B cell (primary cell): ENCODE results near the gene CACUL1. TPM values are rescaled to one million over a fixed set of nuclear protein-coding genes. Genes with fewer than 3 reads are reported as not detected.

Experiments
- ATAC-seq: fragments of 200-7000 bp; cut with Tn5 transposase; one replicate; pipeline ENCODE4 v1.10.0; 2021; ENCODE audit warnings: low read depth, mild to moderate bottlenecking, moderate number of reproducible peaks, moderate library complexity
- CTCF ChIA-PET: fragments of 350-600 bp; sonication (Branson Sonifier 250); formaldehyde crosslinking; loops from one replicate; lab custom pipeline; 2021; ENCODE audit warnings: antibody characterized with exemption, inconsistent platforms; lab: Charles Lee
- POLR2A ChIA-PET: fragments of 350-600 bp; sonication (Branson Sonifier 250); formaldehyde crosslinking; loops from one replicate; lab custom pipeline; 2021; ENCODE audit warnings: antibody characterized with exemption; lab: Charles Lee
- DNase-seq: peaks from one replicate; pipeline ENCODE4 v3.0.0; 2013
- H2AFZ ChIP-seq: 2 replicates; pipeline ENCODE4 v1.6.1; 2012; ENCODE audit warnings: mild to moderate bottlenecking, low read depth, low read length; ENCODE audit not compliant: insufficient read depth, poor library complexity, severe bottlenecking
- H3K27ac ChIP-seq, 2 donors: 1 replicate in 1 of 2; 2 replicates in 1 of 2; pipeline ENCODE4 v1.5.1; 2012 to 2013; ENCODE audit warnings: low read length in 2 of 2, mild to moderate bottlenecking in 2 of 2, moderate library complexity in 1 of 2
- H3K27me3 ChIP-seq, 4 experiments: fragments of 200-600 bp in 1 of 4; sonication (generic) in 1 of 4; replicated peaks in 1 of 4; 1 replicate in 2 of 4; 2 replicates in 2 of 4; pipeline versions ENCODE4 v1.6.1 to v1.7.0; 2013 to 2016; ENCODE audit warnings: low read length in 3 of 4, mild to moderate bottlenecking in 2 of 4, mixed read lengths in 1 of 4, moderate library complexity in 1 of 4; ENCODE audit not compliant: insufficient read depth in 4 of 4, control insufficient read depth in 3 of 4; ENCODE audit errors: control extremely low read depth in 1 of 4
- H3K36me3 ChIP-seq, 2 experiments: replicated peaks in 1 of 2; 1 replicate in 1 of 2; 2 replicates in 1 of 2; pipeline versions ENCODE4 v1.6.1 to v1.7.1; 2013; ENCODE audit warnings: low read length in 1 of 2; ENCODE audit not compliant: insufficient read depth in 2 of 2, control insufficient read depth in 1 of 2; ENCODE audit errors: control extremely low read depth in 1 of 2, extremely low read depth in 1 of 2
- H3K4me1 ChIP-seq, 2 donors: fragments of 200-600 bp in 1 of 2; sonication (generic) in 1 of 2; 1 replicate in 1 of 2; 2 replicates in 1 of 2; pipeline versions ENCODE4 v1.5.1 to v1.6.1; 2013 to 2017; ENCODE audit warnings: low read length in 2 of 2; ENCODE audit not compliant: control insufficient read depth in 2 of 2, insufficient read depth in 2 of 2
- H3K4me2 ChIP-seq: replicated peaks from 2 replicates; pipeline ENCODE3; 2012; ENCODE audit warnings: mild to moderate bottlenecking, low read depth, low read length; ENCODE audit not compliant: poor library complexity, severe bottlenecking
- H3K4me3 ChIP-seq, 5 experiments: fragments of 200-600 bp in 1 of 5; sonication (generic) in 1 of 5; 1 replicate in 3 of 5; 2 replicates in 2 of 5; pipeline versions ENCODE4 v1.5.1 to v1.7.0; 2011 to 2016; ENCODE audit warnings: low read length in 4 of 5, mild to moderate bottlenecking in 4 of 5, low read depth in 2 of 5, control low read depth in 1 of 5, moderate library complexity in 1 of 5; ENCODE audit not compliant: insufficient read depth in 1 of 5; ENCODE audit errors: control extremely low read depth in 1 of 5, extremely low read depth in 1 of 5
- H3K79me2 ChIP-seq: fragments of 200-600 bp; sonication (generic); one replicate; pipeline ENCODE4 v1.6.0; 2016; ENCODE audit warnings: low read length; ENCODE audit not compliant: control insufficient read depth, insufficient read depth
- H3K9ac ChIP-seq: fragments of 200-600 bp; sonication (generic); 2 replicates; pipeline ENCODE4 v1.6.1; 2017; ENCODE audit warnings: mild to moderate bottlenecking, low read length, moderate library complexity
- H3K9me3 ChIP-seq, 3 donors: one replicate each; pipeline versions ENCODE4 v1.6.1 to v1.7.1; 2013; ENCODE audit warnings: low read length in 2 of 3; ENCODE audit not compliant: control insufficient read depth in 2 of 3, insufficient read depth in 1 of 3; ENCODE audit errors: control extremely low read depth in 1 of 3
- H4K20me1 ChIP-seq: 2 replicates; pipeline ENCODE4 v1.6.0; 2012; ENCODE audit warnings: mild to moderate bottlenecking, low read length; ENCODE audit not compliant: insufficient read depth, control insufficient read depth, poor library complexity, severe bottlenecking
- H3K27ac Mint-ChIP-seq: one replicate; pipeline ENCODE4 v1.8.0; 2021; ENCODE audit warnings: mixed read lengths
- H3K27me3 Mint-ChIP-seq: one replicate; pipeline ENCODE4 v1.8.0; 2021; ENCODE audit warnings: mixed read lengths
- H3K4me1 Mint-ChIP-seq: one replicate; pipeline ENCODE4 v1.8.0; 2021; ENCODE audit warnings: mixed read lengths
- H3K4me3 Mint-ChIP-seq: one replicate; pipeline ENCODE4 v1.8.0; 2021; ENCODE audit warnings: mixed read lengths
- H3K9me3 Mint-ChIP-seq: one replicate; pipeline ENCODE4 v1.8.0; 2022; ENCODE audit warnings: mixed read lengths; ENCODE audit not compliant: insufficient read depth
- EZH2 ChIP-seq: IDR thresholded peaks from 2 replicates; pipeline ENCODE4 v1.6.1; 2012; ENCODE audit warnings: borderline replicate concordance, low read depth, mild to moderate bottlenecking, moderate library complexity, low read length; ENCODE audit not compliant: insufficient read depth, poor library complexity, severe bottlenecking
- WGBS: methylation state at CpG from one replicate; pipeline ENCODE4 v1.1.5; 2013; ENCODE audit warnings: missing lambda C conversion rate; ENCODE audit not compliant: insufficient coverage; 5-methylcytosine and 5-hydroxymethylcytosine counted together
- intact Hi-C: fragments of 100-400 bp; cut with micrococcal nuclease; formaldehyde crosslinking; loops from one replicate; pipeline ENCODE4 v1.10.0; 2022
- polyA plus RNA-seq: library from polyadenylated mRNA; depleted of rRNA; stranded (reverse); fragments of >200 nt; gene quantifications from 2 replicates; pipeline ENCODE4 v1.2.3, GENCODE V29; 2012
- total RNA-seq, 2 donors: library from RNA; stranded (reverse); fragments of 120-200 nt in 1 of 2; gene quantifications; 1 replicate in 1 of 2; 2 replicates in 1 of 2; pipeline versions ENCODE4 v1.2.3 to v1.2.4, GENCODE V29; 2013 to 2022
- TF ChIP-seq, protein P1 (sequence below): fragments of 200-600 bp; IDR thresholded peaks from one replicate; pipeline ENCODE4 v1.8.0; 2022; ENCODE audit warnings: antibody characterized with exemption, mild to moderate bottlenecking

CACUL1 gene
- total and polyA plus RNA-seq, 2 donors (not counting 1 experiment from before 2014, with no cell fraction given), result 7.4 to 39.5 TPM

DNA sequence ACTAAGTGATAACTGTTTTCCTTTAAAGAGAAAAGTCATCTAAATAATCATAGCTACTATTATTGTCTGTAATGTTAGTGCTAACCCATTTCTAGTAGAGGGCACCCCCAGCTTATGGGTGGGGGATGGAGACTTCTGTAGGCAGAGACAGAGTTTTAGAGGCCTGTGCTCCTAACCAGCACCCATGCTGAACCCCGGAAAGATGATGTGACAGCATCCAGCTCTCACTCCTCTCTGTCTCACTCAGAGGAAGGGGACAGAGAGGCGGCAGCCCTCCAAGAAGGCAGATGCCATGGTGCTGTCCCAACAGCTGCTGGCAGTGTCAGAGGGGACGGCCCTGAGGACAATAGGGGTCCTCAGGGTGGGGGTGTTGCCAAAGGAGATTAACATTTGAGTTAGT is 84.9 kb downstream of the CACUL1 start:
- Histone ChIP-seq H3K9ac (no peak overlapping the region), H3K4me3 (no peak overlapping the region), H3K27ac (no peak overlapping the region), H3K4me2 (no peak overlapping the region), H2AFZ (no peak overlapping the region), H3K36me3 (no peaks in the 10 kb centered on the region), H3K79me2 (no peaks in the 10 kb centered on the region), H4K20me1 (no peaks in the 10 kb centered on the region), H3K4me1 (peaks cover 10 to 18% of the 10 kb centered on the region in 2 donors), H3K27me3 (no peaks in the 10 kb centered on the region), H3K9me3 (no peaks in the 10 kb centered on the region)
- Mint-ChIP-seq H3K9me3 (no peaks in the 10 kb centered on the region), H3K27ac (no peak overlapping the region), H3K27me3 (peaks cover 3% of the 10 kb centered on the region), H3K4me3 (no peak overlapping the region), H3K4me1 (peaks cover 16% of the 10 kb centered on the region)
- POLR2A ChIA-PET, result no interaction called here
- no peak for ATAC-seq
- CTCF ChIA-PET, result no interaction called here
- TF ChIP-seq EZH2, result no peak
- TF ChIP-seq, protein P1, sequence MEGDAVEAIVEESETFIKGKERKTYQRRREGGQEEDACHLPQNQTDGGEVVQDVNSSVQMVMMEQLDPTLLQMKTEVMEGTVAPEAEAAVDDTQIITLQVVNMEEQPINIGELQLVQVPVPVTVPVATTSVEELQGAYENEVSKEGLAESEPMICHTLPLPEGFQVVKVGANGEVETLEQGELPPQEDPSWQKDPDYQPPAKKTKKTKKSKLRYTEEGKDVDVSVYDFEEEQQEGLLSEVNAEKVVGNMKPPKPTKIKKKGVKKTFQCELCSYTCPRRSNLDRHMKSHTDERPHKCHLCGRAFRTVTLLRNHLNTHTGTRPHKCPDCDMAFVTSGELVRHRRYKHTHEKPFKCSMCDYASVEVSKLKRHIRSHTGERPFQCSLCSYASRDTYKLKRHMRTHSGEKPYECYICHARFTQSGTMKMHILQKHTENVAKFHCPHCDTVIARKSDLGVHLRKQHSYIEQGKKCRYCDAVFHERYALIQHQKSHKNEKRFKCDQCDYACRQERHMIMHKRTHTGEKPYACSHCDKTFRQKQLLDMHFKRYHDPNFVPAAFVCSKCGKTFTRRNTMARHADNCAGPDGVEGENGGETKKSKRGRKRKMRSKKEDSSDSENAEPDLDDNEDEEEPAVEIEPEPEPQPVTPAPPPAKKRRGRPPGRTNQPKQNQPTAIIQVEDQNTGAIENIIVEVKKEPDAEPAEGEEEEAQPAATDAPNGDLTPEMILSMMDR, result no peak
- 83% methylated on average over 3 of the region's 3 CpGs for WGBS
- intact Hi-C loops, result no loop called here
- no peak for DNase-seq

DNA sequence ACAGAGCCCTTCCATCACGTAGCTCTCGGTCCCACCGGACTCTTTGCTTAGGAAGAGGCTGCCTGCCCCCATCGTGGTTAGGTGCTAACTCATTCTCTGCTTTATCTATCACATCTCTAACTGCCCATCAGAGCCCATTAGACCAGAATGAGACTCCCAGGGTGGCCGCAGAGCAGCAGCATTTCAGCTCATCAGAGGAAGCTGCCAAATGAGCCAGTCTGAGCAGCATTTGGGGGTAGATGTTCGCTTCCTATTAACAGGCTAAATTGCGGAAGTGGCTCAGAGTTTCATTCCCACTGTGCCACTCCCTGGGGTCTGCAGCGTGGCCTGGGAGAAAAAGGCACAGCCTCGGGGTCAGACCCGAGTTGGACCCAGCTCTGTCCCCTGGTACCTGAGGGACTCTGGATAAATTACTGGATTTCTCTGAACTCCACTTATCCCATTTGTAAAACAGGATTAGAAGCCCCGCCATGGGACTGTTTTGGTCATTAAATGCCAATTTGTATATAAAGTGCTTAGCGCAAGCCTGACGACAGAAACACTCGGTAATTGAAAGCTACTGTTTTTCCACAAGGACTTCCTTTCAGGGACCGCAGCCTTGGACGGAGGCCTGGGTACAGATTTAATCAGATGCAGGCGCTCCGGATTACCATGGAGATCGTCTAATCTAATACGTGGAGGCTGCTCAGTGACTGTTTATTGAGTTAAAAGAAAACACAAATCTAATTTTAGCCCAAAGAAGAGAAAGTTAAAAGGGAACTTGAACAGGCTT is 85.6 kb downstream of the CACUL1 start:
- TF ChIP-seq, protein P1, result no peak
- no peak for TF ChIP-seq EZH2
- H3K79me2 ChIP-seq, result no peaks in the 10 kb centered on the region
- ATAC-seq (peak; percentile 43), DNase-seq (peak; percentile 35)
- peaks cover 10 to 18% of the 10 kb centered on the region in 2 donors for H3K4me1 ChIP-seq
- H3K9me3 ChIP-seq, result no peaks in the 10 kb centered on the region
- Mint-ChIP-seq H3K27ac (peak overlapping the region; percentile 61), H3K27me3 (peaks cover 8% of the 10 kb centered on the region), H3K9me3 (no peaks in the 10 kb centered on the region), H3K4me1 (peaks cover 16% of the 10 kb centered on the region), H3K4me3 (peak overlapping the region; percentile 68)
- WGBS, result 13% methylated on average over 15 of the region's 20 CpGs
- H3K4me2 ChIP-seq, result peak overlapping the region; percentile 62
- H3K27ac ChIP-seq, result no peak overlapping the region
- no peak overlapping the region for H2AFZ ChIP-seq
- H3K9ac ChIP-seq, result peak overlapping the region; percentile 33
- intact Hi-C loops, result no loop called here
- peaks cover 0 to 1% (median 0%) of the 10 kb centered on the region in 4 experiments for H3K27me3 ChIP-seq
- CTCF ChIA-PET, result no interaction called here
- POLR2A ChIA-PET, result no interaction called here
- H3K36me3 ChIP-seq, result no peaks in the 10 kb centered on the region
- no peak overlapping the region for H3K4me3 ChIP-seq
- no peaks in the 10 kb centered on the region for H4K20me1 ChIP-seq
